ENCODE data around the gene MSMP. TPM values are rescaled to one million over a fixed set of nuclear protein-coding genes. Genes with fewer than 3 reads are reported as not detected.

MSMP gene
- total RNA-seq, 1 donor from 2014 or later: not detected

DNA sequence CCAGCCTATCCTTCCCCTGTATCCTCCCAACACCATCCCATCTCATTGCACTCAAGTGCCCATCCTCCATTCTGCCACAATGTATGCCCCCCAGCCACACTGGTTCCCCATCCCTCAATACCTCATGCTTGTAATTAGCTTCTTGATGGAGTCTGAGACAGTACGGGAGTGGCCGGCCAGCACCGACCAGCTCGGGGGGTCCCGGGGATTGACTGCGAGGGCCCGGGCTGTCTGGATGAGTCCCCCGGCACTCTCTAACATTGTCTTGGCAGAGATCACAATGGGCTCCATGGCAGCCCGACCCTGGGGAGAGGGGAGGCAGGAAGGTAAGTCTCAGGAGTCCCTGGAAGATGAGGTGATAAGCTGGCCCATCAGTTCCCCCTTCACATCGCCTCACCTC lies 47.1 kb downstream of the MSMP start:
- Histone ChIP-seq H3K9me3 (no peaks in the 10 kb centered on the region), H3K27me3 (ENCODE audit: low read depth) (no peaks in the 10 kb centered on the region), H3K36me3 (peaks cover 100% of the 10 kb centered on the region), H3K27ac (no peak overlapping the region), H3K4me3 (no peak overlapping the region), H3K4me1 (no peaks in the 10 kb centered on the region)
- DNase-seq (no peak), ATAC-seq (no peak)
- intact Hi-C loops (cut with DNase I): no loop called here
- TF ChIP-seq, protein P1, sequence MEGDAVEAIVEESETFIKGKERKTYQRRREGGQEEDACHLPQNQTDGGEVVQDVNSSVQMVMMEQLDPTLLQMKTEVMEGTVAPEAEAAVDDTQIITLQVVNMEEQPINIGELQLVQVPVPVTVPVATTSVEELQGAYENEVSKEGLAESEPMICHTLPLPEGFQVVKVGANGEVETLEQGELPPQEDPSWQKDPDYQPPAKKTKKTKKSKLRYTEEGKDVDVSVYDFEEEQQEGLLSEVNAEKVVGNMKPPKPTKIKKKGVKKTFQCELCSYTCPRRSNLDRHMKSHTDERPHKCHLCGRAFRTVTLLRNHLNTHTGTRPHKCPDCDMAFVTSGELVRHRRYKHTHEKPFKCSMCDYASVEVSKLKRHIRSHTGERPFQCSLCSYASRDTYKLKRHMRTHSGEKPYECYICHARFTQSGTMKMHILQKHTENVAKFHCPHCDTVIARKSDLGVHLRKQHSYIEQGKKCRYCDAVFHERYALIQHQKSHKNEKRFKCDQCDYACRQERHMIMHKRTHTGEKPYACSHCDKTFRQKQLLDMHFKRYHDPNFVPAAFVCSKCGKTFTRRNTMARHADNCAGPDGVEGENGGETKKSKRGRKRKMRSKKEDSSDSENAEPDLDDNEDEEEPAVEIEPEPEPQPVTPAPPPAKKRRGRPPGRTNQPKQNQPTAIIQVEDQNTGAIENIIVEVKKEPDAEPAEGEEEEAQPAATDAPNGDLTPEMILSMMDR (IDR thresholded peaks at IDR 0.05): no peak

DNA sequence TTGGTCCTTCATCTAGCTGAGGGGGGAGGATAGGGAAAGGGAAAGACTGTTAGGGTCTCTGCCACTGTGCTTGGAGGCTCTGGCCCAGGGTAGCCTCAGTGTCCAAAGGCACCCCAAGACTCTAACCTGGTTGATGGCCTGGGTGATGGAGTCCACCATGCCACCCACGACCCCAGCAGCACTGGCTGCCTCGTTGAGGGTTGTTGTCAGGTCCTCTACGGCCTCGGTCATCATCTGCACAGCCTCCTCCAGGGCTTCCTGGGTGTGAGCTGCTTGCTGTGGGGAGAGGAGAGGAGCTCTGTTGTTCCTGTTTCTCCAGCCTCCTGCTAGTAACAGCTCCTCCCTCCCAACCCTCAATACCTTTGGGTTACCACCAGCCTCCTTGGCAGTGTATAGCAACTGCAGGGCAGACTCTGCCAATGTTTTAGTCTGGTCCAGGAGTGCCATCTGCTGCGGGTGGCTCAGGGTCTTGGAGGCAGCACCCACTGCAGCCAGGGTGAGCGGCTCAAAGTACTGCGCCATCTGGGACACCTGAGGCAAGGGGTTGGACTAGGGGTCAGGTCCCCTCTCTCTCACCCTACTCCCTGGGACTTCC lies 48.1 kb downstream of the MSMP start:
- H3K4me3 ChIP-seq: no peak overlapping the region
- TF ChIP-seq, protein P1 (IDR thresholded peaks at IDR 0.05): no peak
- H3K27me3 ChIP-seq (ENCODE audit: low read depth): no peaks in the 10 kb centered on the region
- intact Hi-C loops (cut with DNase I): no loop called here
- no peaks in the 10 kb centered on the region for H3K4me1 ChIP-seq
- peaks cover 100% of the 10 kb centered on the region for H3K36me3 ChIP-seq
- DNase-seq (no peak), ATAC-seq (no peak)
- H3K27ac ChIP-seq: no peak overlapping the region
- no peaks in the 10 kb centered on the region for H3K9me3 ChIP-seq

DNA sequence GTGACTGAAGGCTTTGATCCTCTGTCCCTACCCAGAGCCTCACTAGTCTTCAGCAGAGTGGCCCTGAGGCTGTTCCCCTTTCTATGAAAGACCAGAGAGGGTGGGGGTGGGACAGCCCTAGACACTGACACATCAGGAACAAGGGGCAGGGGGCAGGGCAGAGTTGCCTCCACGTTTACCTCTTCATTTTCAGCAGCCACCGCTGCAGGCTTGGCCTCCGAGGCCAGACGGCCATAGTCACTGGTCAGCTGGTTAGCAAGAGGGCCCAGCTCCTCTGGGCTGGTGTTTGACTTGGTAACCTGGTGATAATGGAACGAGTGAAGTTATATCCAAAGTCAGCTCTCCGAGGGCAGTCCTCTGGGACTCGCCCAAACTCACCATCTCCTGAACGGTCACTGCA lies 48.7 kb downstream of the MSMP start:
- intact Hi-C loops (cut with DNase I): no loop called here
- Histone ChIP-seq H3K4me3 (no peak overlapping the region), H3K27ac (no peak overlapping the region), H3K9me3 (no peaks in the 10 kb centered on the region), H3K36me3 (peaks cover 100% of the 10 kb centered on the region), H3K27me3 (ENCODE audit: low read depth) (no peaks in the 10 kb centered on the region), H3K4me1 (no peaks in the 10 kb centered on the region)
- DNase-seq: no peak
- ATAC-seq: no peak
- TF ChIP-seq, protein P1 (IDR thresholded peaks at IDR 0.05): no peak

DNA sequence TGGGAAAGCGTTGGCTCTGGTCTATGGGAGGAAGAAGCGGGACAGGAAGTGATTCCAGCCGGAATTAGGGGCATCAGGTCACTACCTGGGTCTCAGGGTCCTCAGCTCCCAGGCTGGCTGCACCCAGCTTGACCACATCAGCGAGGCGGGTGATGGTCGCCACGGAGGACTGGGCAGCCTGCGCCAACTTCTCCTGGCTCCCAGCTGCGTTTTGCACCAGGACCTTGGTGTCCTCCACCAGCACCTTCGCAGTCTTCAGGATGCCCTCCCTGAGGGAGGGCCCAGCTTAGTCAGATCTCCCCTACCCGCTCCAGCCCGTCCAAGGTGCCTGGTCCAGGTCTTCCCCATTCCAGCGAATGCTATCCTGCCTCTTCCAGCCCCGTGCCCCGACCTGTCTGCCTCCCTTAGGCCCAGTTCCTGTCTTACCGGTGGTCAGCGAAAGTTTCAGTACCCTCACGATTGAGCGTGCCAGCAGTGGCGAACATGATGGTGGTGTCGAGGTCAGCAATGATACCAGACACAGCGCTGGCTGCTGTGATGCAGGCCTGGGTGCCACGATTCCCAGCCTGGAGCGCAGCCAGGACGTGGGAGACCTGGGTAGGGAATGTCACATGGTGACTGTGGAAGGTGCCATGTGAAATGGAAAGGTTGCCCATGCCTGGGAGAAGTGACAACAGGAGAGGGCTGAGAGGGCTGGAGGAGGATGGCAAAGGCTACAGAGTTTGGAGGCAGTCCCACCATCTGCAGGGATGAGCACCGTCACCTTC lies 50.0 kb downstream of the MSMP start:
- H3K27ac ChIP-seq: no peak overlapping the region
- no peaks in the 10 kb centered on the region for H3K27me3 ChIP-seq (ENCODE audit: low read depth)
- no peaks in the 10 kb centered on the region for H3K4me1 ChIP-seq
- DNase-seq (no peak), ATAC-seq (no peak)
- intact Hi-C loops (cut with DNase I): no loop called here
- H3K36me3 ChIP-seq: peaks cover 100% of the 10 kb centered on the region
- no peaks in the 10 kb centered on the region for H3K9me3 ChIP-seq
- TF ChIP-seq, protein P1 (IDR thresholded peaks at IDR 0.05): no peak
- no peak overlapping the region for H3K4me3 ChIP-seq

Small RNAs within 50 kb of the gene (microRNA-seq; reads per million reads assigned to microRNA genes)
- gene MIR6852 (ENCODE audit: borderline number of aligned reads): not detected
- gene MIR6853 (ENCODE audit: borderline number of aligned reads): not detected

Other genes with a start within 250 kb of the MSMP start
- gene TESK1, start 149.0 kb downstream of the MSMP start, total RNA-seq: 44.0 TPM
- 4.5 TPM for gene CD72, start 135.9 kb downstream of the MSMP start, total RNA-seq
- 1.5 TPM for gene SIT1, start 103.3 kb downstream of the MSMP start, total RNA-seq
- 24,340 TPM for gene RMRP, start 96.3 kb downstream of the MSMP start, total RNA-seq
- 28.9 TPM for gene CCDC107, start 96.0 kb downstream of the MSMP start, total RNA-seq
- gene ARHGEF39, start 89.1 kb downstream of the MSMP start, total RNA-seq: 1.2 TPM
- not detected for gene CA9, start 80.3 kb downstream of the MSMP start, total RNA-seq
- 110 TPM for gene TPM2, start 64.4 kb downstream of the MSMP start, total RNA-seq
- gene TLN1, start 22.1 kb downstream of the MSMP start, total RNA-seq: 406 TPM
- 28.1 TPM for gene CREB3, start 21.6 kb downstream of the MSMP start, total RNA-seq
- gene GBA2, start 5.0 kb downstream of the MSMP start, total RNA-seq: 68.0 TPM
- gene RGP1, start 5.0 kb downstream of the MSMP start, total RNA-seq: 29.6 TPM
- 20.6 TPM for gene NPR2, start 37.3 kb upstream of the MSMP start, total RNA-seq
- 13.3 TPM for gene SPAG8, start 58.0 kb upstream of the MSMP start, total RNA-seq
- gene HINT2, start 60.8 kb upstream of the MSMP start, total RNA-seq: 32.6 TPM
- gene FAM221B, start 74.5 kb upstream of the MSMP start, total RNA-seq: 0.32 TPM
- 12.6 TPM for gene TMEM8B, start 75.0 kb upstream of the MSMP start, total RNA-seq
- not detected for gene OR13J1, start 116.1 kb upstream of the MSMP start, total RNA-seq
- 8.7 TPM for gene HRCT1, start 151.9 kb upstream of the MSMP start, total RNA-seq
- gene SPAAR, start 155.2 kb upstream of the MSMP start, total RNA-seq: 11.9 TPM
- gene OR2S2, start 203.9 kb upstream of the MSMP start, total RNA-seq: not detected

Data from lower lobe of right lung (tissue), 2 donors.